A673 (cell line): ENCODE results near the gene UNKL. TPM values are rescaled to one million over a fixed set of nuclear protein-coding genes. Genes with fewer than 3 reads are reported as not detected.
A peak's percentile ranks its signal among the peaks of the same experiment; 100 is the strongest.

Experiments used
- BruUV-seq: library from RNA; stranded (reverse); fragments of 400-500 nt; replicated peaks from 2 replicates; lab custom pipeline; 2021; lab: Mats Ljungman, UMichigan
- CTCF ChIA-PET: fragments of 300-600 bp; sonication (Branson Sonifier 250); formaldehyde crosslinking; loops from one replicate; lab custom pipeline; 2022; ENCODE audit warnings: antibody characterized with exemption; lab: Charles Lee
- POLR2A ChIA-PET: fragments of 300-600 bp; sonication (Branson Sonifier 250); formaldehyde crosslinking; loops from one replicate; lab custom pipeline; 2022; ENCODE audit warnings: antibody characterized with exemption; ENCODE audit not compliant: low non-redundant PET; lab: Charles Lee
- DNase-seq: peaks from one replicate; pipeline ENCODE4 v3.0.0-alpha.2; 2015; ENCODE audit warnings: low spot score
- H3K27ac ChIP-seq: fragments of 200-600 bp; sonication (generic); 2 replicates; pipeline ENCODE4 v1.5.1; 2016; ENCODE audit warnings: mixed run types, low read depth, mild to moderate bottlenecking, mixed read lengths, antibody characterized with exemption, low read length; ENCODE audit not compliant: poor library complexity, severe bottlenecking
- H3K27me3 ChIP-seq: fragments of 200-600 bp; sonication (generic); replicated peaks from 2 replicates; pipeline ENCODE4 v1.6.1; 2017; ENCODE audit warnings: mixed run types, low read depth, mild to moderate bottlenecking, mixed read lengths, antibody characterized with exemption, low read length; ENCODE audit not compliant: insufficient read depth, poor library complexity
- H3K36me3 ChIP-seq: fragments of 200-600 bp; sonication (generic); 2 replicates; pipeline ENCODE4 v1.6.1; 2016; ENCODE audit warnings: mixed run types, mild to moderate bottlenecking, mixed read lengths, antibody characterized with exemption, low read length; ENCODE audit not compliant: insufficient read depth, poor library complexity, severe bottlenecking
- H3K4me1 ChIP-seq: fragments of 200-600 bp; sonication (generic); 2 replicates; pipeline ENCODE4 v1.6.1; 2017; ENCODE audit warnings: mixed run types, mild to moderate bottlenecking, mixed read lengths, antibody characterized with exemption, low read length; ENCODE audit not compliant: insufficient read depth, poor library complexity, severe bottlenecking
- H3K4me3 ChIP-seq: fragments of 200-600 bp; sonication (generic); 2 replicates; pipeline ENCODE4 v1.5.1; 2016; ENCODE audit warnings: low read depth, mixed run types, mild to moderate bottlenecking, mixed read lengths, low read length; ENCODE audit not compliant: poor library complexity, severe bottlenecking
- H3K9me3 ChIP-seq: fragments of 200-600 bp; sonication (generic); 2 replicates; pipeline ENCODE4 v1.6.1; 2016; ENCODE audit warnings: mixed run types, low read depth, mild to moderate bottlenecking, mixed read lengths, antibody characterized with exemption, low read length; ENCODE audit not compliant: poor library complexity, severe bottlenecking
- CTCF ChIP-seq: fragments of 300-800, 200-600 bp; sonication (generic); conservative IDR thresholded peaks from 2 replicates; pipeline ENCODE4 v1.5.1; 2017; ENCODE audit warnings: low read depth, mild to moderate bottlenecking, antibody characterized with exemption, low read length, moderate library complexity, mixed read lengths
- EZH2 ChIP-seq: fragments of 200-600 bp; sonication (generic); IDR thresholded peaks from 2 replicates; pipeline ENCODE4 v1.6.1; 2017; ENCODE audit warnings: borderline replicate concordance, low read depth, mild to moderate bottlenecking, mixed read lengths, antibody characterized with exemption, low read length; ENCODE audit not compliant: poor library complexity, severe bottlenecking
- intact Hi-C: fragments of 100-400 bp; cut with micrococcal nuclease; formaldehyde crosslinking; loops from one replicate; pipeline ENCODE4 v1.10.0; 2022; ENCODE audit not compliant: unreplicated experiment
- total RNA-seq: library from RNA; stranded (reverse); gene quantifications from 2 replicates; pipeline ENCODE4 v1.2.3, GENCODE V29; 2021

UNKL gene
- total RNA-seq, 1 experiment from 2014 or later = 88.5 TPM

- ChIA-PET POLR2A (no interaction called here), CTCF (interaction anchor here (0.6 kb wide), 1 partner anchor 92 kb away, joined by 4 read pairs; no protein-coding TSS in a partner anchor)
- Histone ChIP-seq H3K27me3 (peaks cover 10% of the 10 kb centered on the region), H3K27ac (no peak overlapping the region), H3K9me3 (no peaks in the 10 kb centered on the region), H3K36me3 (no peaks in the 10 kb centered on the region), H3K4me3 (no peak overlapping the region), H3K4me1 (peaks cover 10% of the 10 kb centered on the region)
- intact Hi-C loops = no loop called here
- DNase-seq = no peak
- BruUV-seq = no TSS peak
- no peak for TF ChIP-seq EZH2
- no peak for TF ChIP-seq CTCF
Observed at GRCh38 chr16:1429631-1430030, 15.1 kb upstream of the UNKL start.

- CTCF ChIA-PET = interaction anchor here (0.6 kb wide), 1 partner anchor 91 kb away, joined by 4 read pairs; no protein-coding TSS in a partner anchor
- no peaks in the 10 kb centered on the region for H3K9me3 ChIP-seq
- H3K4me3 ChIP-seq = no peak overlapping the region
- peaks cover 10% of the 10 kb centered on the region for H3K4me1 ChIP-seq
- no TSS peak for BruUV-seq
- no peaks in the 10 kb centered on the region for H3K36me3 ChIP-seq
- TF ChIP-seq EZH2 (no peak), CTCF (no peak)
- POLR2A ChIA-PET = no interaction called here
- no peak for DNase-seq
- H3K27me3 ChIP-seq = peaks cover 10% of the 10 kb centered on the region
- no peak overlapping the region for H3K27ac ChIP-seq
- intact Hi-C loops = no loop called here
Observed at GRCh38 chr16:1429012-1429411, 14.5 kb upstream of the UNKL start.

GRCh38 chr16:1428511-1428910 lies 14.0 kb upstream of the UNKL start:
- DNase-seq = no peak
- peak; percentile 59 for TF ChIP-seq CTCF
- TF ChIP-seq EZH2 = no peak
- ChIA-PET CTCF (no interaction called here), POLR2A (no interaction called here)
- intact Hi-C loops = no loop called here
- H3K36me3 ChIP-seq = no peaks in the 10 kb centered on the region
- BruUV-seq = no TSS peak
- H3K4me1 ChIP-seq = peaks cover 10% of the 10 kb centered on the region
- H3K4me3 ChIP-seq = no peak overlapping the region
- no peak overlapping the region for H3K27ac ChIP-seq
- H3K9me3 ChIP-seq = no peaks in the 10 kb centered on the region
- H3K27me3 ChIP-seq = peaks cover 10% of the 10 kb centered on the region
